GM12891 (cell line): ENCODE results near the gene PRODH2.

Source experiments
- PAX5 ChIP-seq: IDR thresholded peaks from 2 replicates; pipeline ENCODE4 v1.6.1; 2011; ENCODE audit warnings: low read length, moderate library complexity, mild to moderate bottlenecking; ENCODE audit not compliant: insufficient read depth, severe bottlenecking
- POLR2A ChIP-seq: IDR thresholded peaks from 2 replicates; pipeline ENCODE4 v1.6.1; 2011; ENCODE audit warnings: low read depth, low read length, control low read depth
- POLR2AphosphoS5 ChIP-seq: IDR thresholded peaks from 2 replicates; pipeline ENCODE4 v1.6.1; 2011; ENCODE audit warnings: low read depth, low read length, control low read depth
- POU2F2 ChIP-seq: IDR thresholded peaks from 2 replicates; pipeline ENCODE4 v1.6.1; 2011; ENCODE audit warnings: low read depth, mild to moderate bottlenecking, control low read depth, low read length, moderate library complexity
- SPI1 ChIP-seq: IDR thresholded peaks from 2 replicates; pipeline ENCODE4 v1.6.1; 2011; ENCODE audit warnings: low read depth, low read length, control low read depth
- TAF1 ChIP-seq: IDR thresholded peaks from 2 replicates; pipeline ENCODE4 v1.6.1; 2011; ENCODE audit warnings: low read depth, low read length, control low read depth

GRCh38 chr19:35816846-35817245 is 4.2 kb upstream of the PRODH2 start:
- TF ChIP-seq POLR2A (no peak), POU2F2 (no peak), POLR2AphosphoS5 (no peak), PAX5 (no peak), TAF1 (no peak), SPI1 (no peak)
